Activated CD4-positive, CD25-positive, alpha-beta regulatory T cell (primary cell): Measurements from ENCODE around the gene CALCOCO2.
A peak's percentile ranks its signal among the peaks of the same experiment; 100 is the strongest.
"Not testable (repeated sequence)": the region's sequence is repeated elsewhere in the genome, so short reads cannot be mapped to it uniquely, and the experiment has no call there.

Source experiments
- DNase-seq, 4 experiments: peaks; one replicate each; lab custom pipeline; 2025; lab: John Stamatoyannopoulos, UW

Gene CALCOCO2, protein sequence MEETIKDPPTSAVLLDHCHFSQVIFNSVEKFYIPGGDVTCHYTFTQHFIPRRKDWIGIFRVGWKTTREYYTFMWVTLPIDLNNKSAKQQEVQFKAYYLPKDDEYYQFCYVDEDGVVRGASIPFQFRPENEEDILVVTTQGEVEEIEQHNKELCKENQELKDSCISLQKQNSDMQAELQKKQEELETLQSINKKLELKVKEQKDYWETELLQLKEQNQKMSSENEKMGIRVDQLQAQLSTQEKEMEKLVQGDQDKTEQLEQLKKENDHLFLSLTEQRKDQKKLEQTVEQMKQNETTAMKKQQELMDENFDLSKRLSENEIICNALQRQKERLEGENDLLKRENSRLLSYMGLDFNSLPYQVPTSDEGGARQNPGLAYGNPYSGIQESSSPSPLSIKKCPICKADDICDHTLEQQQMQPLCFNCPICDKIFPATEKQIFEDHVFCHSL

DNA sequence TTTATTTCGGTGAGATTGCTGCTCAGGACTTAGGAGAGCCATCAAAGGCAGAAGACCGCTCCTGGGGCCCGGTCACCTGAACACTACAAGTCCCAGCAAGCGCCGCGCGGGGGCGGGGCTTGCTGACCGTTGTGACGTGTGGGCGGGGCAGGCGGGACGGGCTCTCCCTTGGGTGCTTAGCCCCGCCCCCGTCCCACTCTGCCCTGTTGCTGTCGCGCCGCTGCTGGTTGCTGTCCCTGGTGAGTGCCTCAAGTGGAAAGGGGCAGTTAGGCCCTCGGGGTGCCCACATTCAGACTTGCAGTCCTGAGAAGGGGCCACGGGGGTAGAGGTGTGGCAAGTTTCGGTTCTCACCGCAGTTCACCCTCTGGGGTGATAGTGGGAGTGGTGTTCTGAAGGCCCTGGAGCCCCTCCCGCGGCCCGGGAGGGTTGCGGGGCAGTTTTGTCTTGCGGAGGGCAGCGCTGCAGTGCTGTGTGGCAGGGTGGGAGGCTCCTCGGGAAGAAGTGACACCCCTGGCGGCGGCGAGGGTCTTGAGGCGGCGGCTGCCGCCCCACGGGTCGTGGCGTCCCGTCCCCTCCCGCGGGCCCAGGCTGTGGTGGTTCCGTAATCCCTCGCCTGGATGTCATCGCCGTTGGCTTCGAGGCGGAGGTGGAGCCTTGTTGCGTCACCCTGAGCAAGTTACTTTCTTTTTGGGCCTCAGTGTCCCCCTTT lies at the start of gene CALCOCO2:
Gene CALCOCO2 (plus strand): TSS at position 196 of the 709 bp plus-strand sequence. CDS start 10,673 bp downstream, outside the sequence.
- DNase-seq, result peak; percentile 78 to 86 (median 82)

DNA sequence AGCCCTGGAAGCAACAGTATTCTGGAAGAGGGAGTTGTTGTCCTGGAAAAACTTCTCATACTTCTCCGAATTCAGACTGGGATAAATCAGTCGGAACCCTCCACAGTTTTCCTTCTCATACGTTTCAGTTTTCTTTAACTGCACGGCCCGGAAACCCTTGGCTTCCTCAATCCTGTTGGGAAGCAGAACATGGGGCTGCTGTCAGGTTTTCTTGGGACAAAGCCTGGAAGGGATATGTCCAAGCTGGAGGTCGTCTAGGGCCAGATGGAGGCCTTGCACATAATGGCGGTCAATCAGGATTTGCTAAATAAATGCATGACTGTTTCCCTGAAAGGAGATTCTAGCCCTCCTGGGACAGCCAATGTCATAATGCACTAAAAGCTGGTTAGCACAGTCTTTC lies 43.0 kb upstream of the CALCOCO2 start:
- DNase-seq, result no peak

DNA sequence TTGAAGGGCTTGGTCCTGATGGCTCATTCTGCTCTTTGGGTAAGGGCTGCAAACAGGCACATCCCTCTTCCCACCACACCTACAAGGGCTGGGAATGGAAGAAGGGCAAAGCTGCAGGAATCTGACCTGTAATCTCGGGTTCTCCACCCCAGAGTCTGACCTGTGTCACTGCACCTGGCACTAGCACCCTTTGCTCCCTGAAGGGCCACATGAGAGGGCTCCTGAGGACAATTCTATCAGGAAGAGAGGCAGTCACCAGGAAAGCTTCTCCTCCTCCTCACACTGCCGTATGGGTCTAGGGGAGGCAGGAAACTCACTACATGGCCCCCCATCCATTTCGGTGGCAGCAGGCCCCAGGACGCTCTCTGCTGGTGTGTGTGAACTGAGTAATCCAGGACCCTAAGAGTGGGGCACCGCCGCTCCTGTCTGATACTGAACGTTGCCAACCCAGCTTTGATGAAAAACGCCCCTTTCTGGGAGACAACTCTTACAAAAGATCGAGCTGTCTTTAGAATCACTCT lies 40.2 kb upstream of the CALCOCO2 start:
- DNase-seq, result no peak

DNA sequence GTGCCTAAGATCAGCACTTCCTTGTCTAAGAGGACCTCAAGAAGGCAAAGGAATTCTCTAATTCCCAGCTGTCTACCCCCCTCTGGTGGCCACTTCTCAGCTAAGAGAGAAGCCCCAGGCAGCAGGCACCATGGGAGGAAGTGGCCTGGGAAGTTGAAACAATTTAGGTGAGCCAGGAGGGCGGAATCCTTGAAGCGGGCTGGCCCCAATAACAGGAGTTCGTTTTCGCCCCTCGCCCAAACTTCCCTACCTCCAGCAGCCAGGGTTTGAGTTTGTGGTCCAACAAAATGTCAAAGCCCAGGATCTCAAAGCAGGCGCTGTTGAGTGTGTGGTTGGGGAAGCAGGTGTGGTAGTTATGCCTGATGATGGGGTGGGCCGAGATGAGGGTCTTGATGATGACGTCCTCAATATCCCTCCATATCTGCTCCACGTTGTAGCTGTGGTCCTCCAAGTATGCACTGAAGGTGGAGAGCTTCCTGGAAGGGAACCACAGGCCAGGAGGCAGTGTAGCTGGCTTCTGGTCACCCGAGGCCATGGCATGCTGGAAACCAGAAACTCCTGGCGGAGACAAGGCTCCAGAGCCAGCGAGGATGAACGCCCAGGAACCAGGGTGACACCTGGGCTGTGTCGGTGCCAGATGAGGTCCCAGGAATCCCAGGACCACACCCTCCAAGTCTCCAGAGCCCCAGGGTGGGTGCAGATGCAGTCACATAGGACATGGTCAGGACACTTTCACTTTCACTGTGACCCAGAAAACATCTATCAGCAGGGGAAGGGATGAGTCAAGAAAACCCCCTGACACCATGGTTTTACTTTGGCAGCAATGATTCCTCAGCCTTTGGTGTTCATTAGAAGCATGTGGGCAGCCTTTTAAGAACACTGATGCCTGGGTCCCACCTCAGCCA lies 39.5 kb upstream of the CALCOCO2 start:
- DNase-seq, result no peak

DNA sequence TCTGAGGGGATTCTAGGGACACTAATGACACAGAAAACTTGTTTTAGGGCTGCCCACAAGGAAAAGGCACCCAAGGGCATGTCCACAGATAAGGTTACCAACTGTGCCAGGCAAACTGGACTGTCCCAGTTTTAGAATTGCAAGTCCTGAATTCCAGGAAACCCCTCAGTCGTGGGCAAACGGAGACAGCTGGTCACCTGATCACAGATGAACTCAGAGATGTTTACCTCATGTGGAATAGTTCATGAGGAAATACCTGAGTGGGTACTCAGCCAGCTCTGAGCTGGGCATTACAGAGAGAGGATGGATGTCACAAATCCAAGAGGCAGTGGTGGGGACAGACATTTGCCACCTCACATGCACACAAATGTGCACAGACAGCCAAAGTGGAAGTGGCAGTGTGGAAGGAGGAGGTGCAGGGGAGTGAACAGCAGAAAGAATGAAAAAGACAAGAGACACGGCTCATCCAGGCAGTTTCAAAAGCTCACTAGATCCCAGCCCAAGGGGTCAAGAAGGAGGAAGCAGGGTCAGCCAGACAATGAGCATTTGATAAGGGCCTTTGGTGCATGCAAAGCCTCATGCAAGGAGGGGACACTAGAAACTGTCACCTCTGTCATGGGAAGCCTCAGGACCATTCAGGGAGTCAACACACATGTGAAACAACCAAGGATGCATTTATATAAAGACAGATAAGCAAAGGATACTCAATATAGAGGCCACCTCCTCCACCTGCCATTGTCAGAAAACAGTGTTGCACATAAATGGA lies 38.6 kb upstream of the CALCOCO2 start:
- no peak for DNase-seq

DNA sequence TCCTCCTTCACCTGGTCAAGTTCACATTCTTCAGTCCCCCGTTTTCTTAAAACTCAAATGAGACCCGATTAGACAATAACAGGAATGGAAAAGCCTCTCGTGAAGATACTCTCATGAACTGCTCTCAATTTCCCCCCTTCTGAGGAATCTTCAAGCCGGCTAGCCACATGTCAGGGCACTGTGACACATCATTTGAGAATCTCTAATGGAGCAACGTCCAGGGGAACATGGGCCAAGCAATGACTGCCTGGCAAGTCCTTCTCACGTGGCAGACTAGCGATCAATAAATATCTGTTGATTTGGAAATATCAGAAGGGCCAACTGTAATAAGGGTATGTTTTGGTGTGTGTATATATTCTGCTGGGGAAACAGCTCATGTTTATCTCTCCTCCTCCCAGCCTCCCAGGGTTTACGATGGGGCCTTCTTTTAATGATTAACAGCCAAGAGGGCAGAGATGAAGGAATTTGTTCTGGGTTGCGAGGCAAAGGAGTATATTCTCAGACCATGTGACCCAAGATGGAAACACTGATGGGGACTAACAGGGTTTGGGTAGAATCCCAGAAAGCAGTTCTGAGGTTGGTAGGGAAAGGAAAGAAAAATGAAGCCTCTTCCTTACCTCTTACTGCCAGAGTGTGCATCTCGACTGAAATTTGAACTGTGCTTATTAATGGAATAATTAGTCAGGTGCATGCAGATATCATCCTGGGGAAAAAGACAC lies 35.2 kb upstream of the CALCOCO2 start:
- DNase-seq, result no peak

DNA sequence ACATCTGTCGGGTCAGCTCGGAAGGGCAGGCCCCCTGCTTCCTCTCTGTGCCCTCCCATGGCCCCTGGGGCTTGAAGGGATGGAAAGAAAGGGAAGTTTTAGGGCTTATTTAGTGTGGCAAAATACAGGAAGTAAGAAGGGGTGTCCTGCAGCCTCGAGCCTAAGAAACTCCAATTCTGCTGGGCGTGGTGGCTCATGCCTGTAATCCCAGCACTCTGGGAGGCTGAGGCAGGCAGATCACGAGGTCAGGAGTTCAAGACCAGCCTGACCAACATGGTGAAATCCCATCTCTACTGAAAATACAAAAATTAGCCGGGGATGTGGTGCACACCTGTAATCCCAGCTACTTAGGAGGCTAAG lies 34.7 kb upstream of the CALCOCO2 start:
- DNase-seq, result not testable (repeated sequence)

DNA sequence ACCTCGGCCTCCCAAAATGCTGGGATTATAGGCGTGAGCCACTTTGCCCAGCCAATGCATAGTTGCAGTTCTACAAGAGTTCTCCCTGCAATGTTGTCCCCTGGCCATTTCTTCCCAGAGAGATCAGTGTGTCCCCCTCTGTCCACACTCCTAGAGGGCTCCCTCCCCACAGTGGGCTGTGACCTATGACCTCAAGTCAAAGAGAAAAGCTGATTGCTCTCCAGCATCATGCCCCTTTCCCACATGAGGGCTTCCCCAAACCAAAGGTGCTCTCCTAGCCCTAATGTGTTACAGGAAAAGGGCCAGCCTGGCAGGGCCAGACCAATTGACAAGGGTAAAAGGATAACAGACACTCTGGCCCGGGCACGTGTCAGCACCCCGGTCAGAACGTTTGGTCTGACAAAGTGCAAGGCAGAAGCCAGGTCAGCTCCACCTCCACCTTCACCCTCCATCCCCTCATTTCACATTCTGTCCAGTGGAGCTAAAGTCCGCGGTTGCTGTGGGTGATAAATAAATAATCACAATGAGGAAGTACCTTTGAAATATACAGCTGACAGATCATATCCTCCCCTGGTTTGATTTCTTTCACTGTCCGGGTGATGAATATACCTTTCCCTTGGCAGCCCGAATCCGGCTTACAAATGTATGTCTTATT lies 31.6 kb upstream of the CALCOCO2 start:
- no peak for DNase-seq

DNA sequence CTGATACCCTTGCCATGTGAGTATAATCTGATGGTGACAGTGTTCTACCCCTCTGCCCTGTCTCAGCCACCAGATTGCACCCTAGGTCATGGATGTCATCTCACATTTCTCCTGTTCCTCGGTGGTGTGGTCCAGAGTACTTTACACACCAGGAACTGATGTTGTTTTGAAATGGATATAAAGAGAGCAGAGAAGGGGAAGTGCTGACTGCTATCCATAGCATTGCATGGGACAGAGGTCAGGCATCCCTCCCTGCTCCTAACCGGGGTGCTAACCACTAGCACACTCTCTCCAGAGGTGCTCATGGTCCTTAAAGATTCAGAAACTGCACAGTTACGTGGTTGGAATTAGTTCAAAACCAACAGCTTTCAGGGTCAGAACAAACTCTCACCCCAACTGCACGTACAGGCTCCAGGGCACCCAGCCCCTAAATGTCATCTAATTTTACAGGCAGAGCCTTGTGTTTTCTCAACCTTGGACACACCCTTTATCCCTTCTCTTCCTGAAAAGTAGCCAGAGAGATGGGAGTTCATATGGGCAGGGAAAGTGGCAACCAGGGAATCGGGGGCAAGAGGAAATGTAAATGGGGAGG lies 30.1 kb upstream of the CALCOCO2 start:
- DNase-seq, result no peak

DNA sequence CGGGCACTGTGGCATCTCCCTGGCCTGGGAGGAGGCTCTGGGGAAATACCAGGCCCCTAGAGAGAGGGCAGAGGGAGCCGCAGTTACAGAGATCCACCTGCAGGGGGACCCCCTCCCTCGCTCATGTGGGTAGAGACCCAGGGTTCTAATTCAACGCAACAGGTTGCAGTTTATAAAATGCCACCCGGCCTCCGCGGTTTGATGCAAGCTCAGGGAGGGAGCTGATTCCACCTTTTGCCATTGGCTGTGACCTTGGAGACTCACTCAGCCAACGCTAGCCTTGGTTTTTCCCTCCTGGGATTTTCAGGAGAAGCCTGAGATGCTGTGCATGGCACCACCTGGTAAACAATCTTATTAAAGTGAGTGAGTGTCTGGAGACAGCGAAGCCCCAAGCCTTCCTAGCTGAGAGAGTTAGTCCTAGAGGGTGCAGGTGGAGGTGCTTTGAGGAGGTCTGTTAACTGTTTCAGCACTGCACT lies 25.9 kb upstream of the CALCOCO2 start:
- peak; percentile 29 to 51 (median 46) for DNase-seq

DNA sequence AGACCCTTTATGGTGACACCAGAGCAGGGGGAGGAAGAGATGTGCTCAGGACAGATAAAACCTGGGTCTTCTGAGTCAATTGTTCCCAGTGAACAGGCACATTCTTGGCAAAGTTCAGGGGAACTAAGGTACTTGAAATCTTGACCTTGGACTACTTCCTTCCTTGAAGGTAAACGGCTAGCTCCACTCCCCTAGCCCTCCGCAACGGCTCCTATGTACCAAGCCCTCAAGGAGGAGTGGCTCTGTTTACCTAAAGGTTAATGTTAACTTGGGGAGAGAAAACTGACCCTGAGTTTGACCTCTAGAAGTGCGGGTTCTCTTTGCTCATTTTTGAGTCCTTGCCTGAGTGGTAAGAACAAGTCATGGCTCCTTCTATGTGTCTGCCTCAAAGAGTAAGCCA lies 21.7 kb upstream of the CALCOCO2 start:
- no peak for DNase-seq

DNA sequence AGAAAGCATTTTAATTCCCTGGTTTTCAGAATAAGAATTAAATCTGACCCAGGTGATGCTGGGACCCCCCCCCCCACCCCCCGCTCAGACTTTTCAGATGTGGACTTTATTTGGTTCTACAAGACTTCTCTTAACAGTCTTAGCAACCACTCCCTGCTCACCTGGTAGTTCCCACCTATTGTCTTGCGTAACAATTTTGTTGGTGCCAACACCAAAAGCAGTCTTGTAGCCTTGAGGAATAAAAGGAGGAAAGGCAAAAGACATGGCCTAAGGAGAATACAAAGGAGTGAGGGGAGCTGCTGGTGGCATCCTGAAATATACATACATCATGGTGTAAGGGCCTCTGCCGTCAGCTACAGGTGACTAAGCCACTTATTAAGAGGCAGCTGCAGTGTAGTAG lies 18.8 kb upstream of the CALCOCO2 start:
- DNase-seq, result no peak

DNA sequence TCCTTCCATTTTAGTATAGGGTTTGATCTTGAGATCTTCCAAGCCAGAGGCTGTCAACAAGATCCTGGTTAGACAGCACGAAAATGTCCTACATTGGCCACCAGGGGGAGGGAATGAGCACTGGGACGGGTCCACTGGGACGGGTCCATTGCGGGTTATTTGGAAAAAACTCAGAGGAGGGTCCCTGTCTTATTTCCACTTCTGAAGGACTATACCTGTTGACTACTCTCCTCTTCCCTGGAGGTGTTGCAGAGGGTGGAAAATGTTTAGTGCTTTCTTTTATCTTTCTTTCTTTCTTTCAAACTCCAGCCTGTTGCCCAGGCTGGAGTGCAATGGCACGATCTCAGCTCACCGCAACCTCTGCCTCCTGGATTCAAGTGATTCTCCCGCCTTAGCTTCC lies 16.3 kb upstream of the CALCOCO2 start:
- peak; percentile 24 to 38 (median 26) for DNase-seq

DNA sequence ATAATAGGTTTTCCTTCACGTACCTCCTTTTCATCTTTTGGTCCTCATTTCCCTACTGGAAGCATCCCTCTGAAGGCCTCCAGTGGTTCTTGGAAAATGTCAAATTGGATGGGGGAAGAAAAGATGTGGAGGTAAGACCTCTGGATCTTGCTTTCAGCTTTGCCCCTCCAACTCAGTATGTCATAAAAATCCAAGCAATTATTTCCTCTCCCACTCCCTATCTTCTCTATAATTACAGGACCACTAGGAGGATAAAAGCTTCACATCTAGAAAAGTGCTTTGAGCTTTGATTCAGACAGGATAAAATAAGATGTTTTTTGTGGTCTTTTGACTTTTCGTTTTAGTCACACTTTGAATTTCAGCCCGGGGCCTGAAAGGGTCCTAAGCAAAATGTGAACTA lies 15.5 kb upstream of the CALCOCO2 start:
- no peak for DNase-seq

DNA sequence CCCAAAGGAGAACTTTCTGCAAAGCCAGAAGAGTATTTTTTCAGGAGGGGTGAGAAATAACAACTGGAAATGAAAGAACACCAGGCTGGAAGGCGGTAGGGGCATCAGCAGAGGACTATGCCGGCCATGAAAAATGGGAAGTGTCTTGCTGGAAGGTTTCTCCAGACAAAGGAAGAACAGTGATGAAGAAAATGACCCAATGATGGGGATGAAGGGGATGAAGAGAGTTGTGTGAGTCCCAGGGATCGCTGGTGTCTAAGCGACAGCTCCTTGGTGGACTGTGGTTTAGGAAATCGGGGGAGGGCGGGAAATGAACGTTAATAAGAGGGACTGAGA lies 14.4 kb upstream of the CALCOCO2 start:
- no peak for DNase-seq

DNA sequence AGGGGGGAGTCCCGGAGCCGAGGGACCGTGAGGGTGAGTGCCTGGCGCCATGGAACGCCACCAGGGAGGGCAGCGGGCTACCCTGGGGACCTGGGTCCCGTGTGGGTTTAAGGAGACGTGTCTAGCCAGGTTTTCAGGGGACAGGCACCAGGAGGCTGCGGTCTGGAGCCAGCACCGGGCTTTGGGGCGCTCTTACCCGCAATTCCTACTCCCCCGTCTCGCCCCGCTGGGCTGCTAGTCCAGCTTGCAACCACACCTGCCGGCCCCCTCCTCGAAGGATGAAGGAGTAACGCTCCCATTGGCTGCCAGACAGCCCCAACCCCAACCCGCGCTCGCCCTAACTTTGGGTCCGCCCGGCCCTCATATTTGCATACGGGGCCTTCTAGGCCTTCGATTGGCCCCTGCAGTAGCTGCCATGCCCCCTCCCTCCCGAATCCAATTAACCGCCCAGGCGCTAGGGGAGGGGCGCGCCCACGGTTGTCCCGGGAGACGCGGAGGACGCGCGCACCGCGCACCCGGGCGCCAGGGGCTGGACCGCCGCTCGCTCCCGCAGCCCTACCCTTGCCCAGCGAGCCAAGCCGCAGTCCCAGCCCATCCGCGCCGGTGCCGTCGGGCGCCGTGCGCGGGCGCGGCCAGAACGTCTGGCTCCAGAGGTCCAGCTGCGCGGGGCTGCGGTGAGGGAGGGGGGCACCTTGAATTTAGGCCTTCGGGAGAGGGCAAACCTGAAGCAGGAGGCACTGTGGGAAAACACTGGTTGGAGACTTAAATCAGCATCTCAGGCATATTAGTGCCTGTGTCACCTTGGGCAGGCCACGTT lies 13.9 kb upstream of the CALCOCO2 start, which contains the start of gene TTLL6:
Gene TTLL6 (minus strand): TSS at position 456 of the 817 bp plus-strand sequence. CDS start 157 bp downstream, at position 299.
- DNase-seq, result peak; percentile 38 to 61 (median 44)

DNA sequence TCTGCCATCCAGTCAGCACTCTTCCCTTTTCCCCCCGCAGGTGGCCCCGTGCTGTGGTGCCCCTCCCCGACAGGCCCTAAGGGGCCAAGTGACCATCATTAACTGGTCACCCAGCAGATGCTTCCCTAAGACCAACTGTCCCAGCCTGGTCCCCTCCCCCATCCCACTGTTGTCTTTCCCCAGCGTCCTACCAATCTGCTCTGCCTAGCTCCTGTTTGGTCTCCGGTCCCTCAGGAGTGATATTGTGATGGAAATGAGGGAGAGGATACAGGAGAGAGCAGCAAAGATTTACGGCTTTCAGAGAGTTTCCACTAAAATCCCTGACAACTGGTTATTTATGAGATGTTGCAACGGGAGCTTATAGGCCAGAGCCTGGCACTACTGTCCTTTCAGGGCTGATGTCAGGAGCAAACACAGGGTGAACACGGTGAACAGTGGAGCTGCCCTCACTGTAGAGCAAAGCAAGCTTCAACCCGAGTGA lies 12.4 kb upstream of the CALCOCO2 start:
- DNase-seq, result no peak

DNA sequence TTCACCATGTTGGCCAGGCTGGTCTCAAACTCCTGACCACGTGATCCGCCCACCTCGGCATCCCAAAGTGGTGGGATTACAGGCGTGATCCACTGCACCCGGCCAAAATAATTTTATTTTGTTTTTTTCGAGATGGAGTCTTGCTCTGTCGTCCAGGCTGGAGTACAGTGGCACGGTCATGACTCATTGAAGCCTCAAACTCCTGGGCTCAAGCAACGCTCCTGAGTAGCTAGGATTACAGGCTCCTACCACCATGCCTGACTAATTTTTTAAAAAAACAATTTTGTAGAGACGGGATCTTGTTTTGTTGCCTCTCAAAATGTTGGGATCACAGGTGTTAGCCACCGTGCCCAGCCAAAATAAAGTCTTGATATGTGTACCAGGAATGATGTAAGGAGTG lies 11.4 kb upstream of the CALCOCO2 start:
- no peak for DNase-seq
